Fibroblast of the aortic adventitia (primary cell): ENCODE results near the gene KIF1A. TPM values are rescaled to one million over a fixed set of nuclear protein-coding genes. Genes with fewer than 3 reads are reported as not detected.

Experiments
- DNase-seq: peaks from one replicate; pipeline ENCODE4 v3.0.0-alpha.2; 2010; ENCODE audit warnings: low read depth
- H3K4me3 ChIP-seq: 2 replicates; pipeline ENCODE4 v1.5.1; 2011; ENCODE audit warnings: low read depth, mild to moderate bottlenecking, control low read depth, low read length, moderate library complexity
- CTCF ChIP-seq: IDR thresholded peaks from 2 replicates; pipeline ENCODE4 v1.5.1; 2011; ENCODE audit warnings: mild to moderate bottlenecking, low read length, control low read depth, inconsistent platforms; ENCODE audit not compliant: insufficient read depth
- total RNA-seq: library from RNA; depleted of rRNA; stranded (reverse); fragments of >200 nt; gene quantifications from 2 replicates; pipeline ENCODE4 v1.2.3, GENCODE V29; 2012; ENCODE audit warnings: low replicate concordance

The KIF1A gene
- total RNA-seq, 1 donor: under 0.01 TPM

- no peak for TF ChIP-seq CTCF
- H3K4me3 ChIP-seq: no peak overlapping the region
- no peak for DNase-seq
Observed at GRCh38 chr2:240774856-240775255, 45.2 kb downstream of the KIF1A start.

- no peak for DNase-seq
- TF ChIP-seq CTCF: no peak
- H3K4me3 ChIP-seq: no peak overlapping the region
Observed at GRCh38 chr2:240769096-240769495, 50.9 kb downstream of the KIF1A start.

- no peak for TF ChIP-seq CTCF
- DNase-seq: no peak
- no peak overlapping the region for H3K4me3 ChIP-seq
Observed at GRCh38 chr2:240768216-240768615, 51.8 kb downstream of the KIF1A start.

GRCh38 chr2:240767341-240767740 lies 52.7 kb downstream of the KIF1A start:
- H3K4me3 ChIP-seq: no peak overlapping the region
- no peak for TF ChIP-seq CTCF
- DNase-seq: no peak

- TF ChIP-seq CTCF: no peak
- no peak for DNase-seq
- no peak overlapping the region for H3K4me3 ChIP-seq
Observed at GRCh38 chr2:240766072-240766471, 53.9 kb downstream of the KIF1A start.

- no peak overlapping the region for H3K4me3 ChIP-seq
- no peak for TF ChIP-seq CTCF
- DNase-seq: no peak
Observed at GRCh38 chr2:240765007-240765406, 55.0 kb downstream of the KIF1A start.

- no peak for TF ChIP-seq CTCF
- no peak overlapping the region for H3K4me3 ChIP-seq
- no peak for DNase-seq
Observed at GRCh38 chr2:240764605-240765004, 55.4 kb downstream of the KIF1A start.
